Naive thymus-derived CD4-positive, alpha-beta T cell (primary cell): ENCODE data around the gene NEIL3. TPM values are rescaled to one million over a fixed set of nuclear protein-coding genes. Genes with fewer than 3 reads are reported as not detected.

ENCODE experiments used
- ATAC-seq: fragments of 150-1000 bp; cut with Tn5 transposase; 2 replicates; pipeline ENCODE4 v1.10.0; 2021; ENCODE audit warnings: mild to moderate bottlenecking, moderate library complexity
- CTCF ChIA-PET: fragments of 350-600 bp; sonication (Branson Sonifier 250); formaldehyde crosslinking; loops from one replicate; lab custom pipeline; 2021; ENCODE audit warnings: antibody characterized with exemption; lab: Charles Lee
- POLR2A ChIA-PET: fragments of 350-600 bp; sonication (Branson Sonifier 250); formaldehyde crosslinking; loops from one replicate; lab custom pipeline; 2021; ENCODE audit warnings: antibody characterized with exemption, inconsistent platforms; lab: Charles Lee
- DNase-seq, 9 donors: peaks; one replicate each; pipeline versions ENCODE4 v3.0.0 to v3.0.0-alpha.2; 2020 to 2022; ENCODE audit warnings: mixed read lengths in 1 of 9
- H3K27ac ChIP-seq: one replicate; pipeline ENCODE4 v1.7.0; 2013; ENCODE audit warnings: mild to moderate bottlenecking, low read depth, low read length, moderate library complexity
- H3K27me3 ChIP-seq, 2 donors: one replicate each; pipeline ENCODE4 v1.7.0; 2013; ENCODE audit warnings: low read length in 2 of 2, mild to moderate bottlenecking in 2 of 2, moderate library complexity in 2 of 2; ENCODE audit not compliant: control insufficient read depth in 2 of 2, insufficient read depth in 2 of 2
- H3K36me3 ChIP-seq, 3 experiments: 1 replicate in 2 of 3; 2 replicates in 1 of 3; pipeline ENCODE4 v1.7.0; 2013; ENCODE audit warnings: low read length in 3 of 3, mild to moderate bottlenecking in 3 of 3, moderate library complexity in 1 of 3; ENCODE audit not compliant: insufficient read depth in 3 of 3, control insufficient read depth in 2 of 3
- H3K4me1 ChIP-seq, 2 donors: one replicate each; pipeline ENCODE4 v1.7.0; 2013; ENCODE audit warnings: low read length in 2 of 2, mild to moderate bottlenecking in 2 of 2, moderate library complexity in 1 of 2; ENCODE audit not compliant: control insufficient read depth in 2 of 2, insufficient read depth in 2 of 2
- H3K4me3 ChIP-seq: 2 replicates; pipeline ENCODE4 v1.7.0; 2013; ENCODE audit warnings: mild to moderate bottlenecking, low read length
- H3K9me3 ChIP-seq, 3 experiments: 1 replicate in 2 of 3; 2 replicates in 1 of 3; pipeline ENCODE4 v1.7.0; 2013; ENCODE audit warnings: low read length in 3 of 3; ENCODE audit not compliant: control insufficient read depth in 2 of 3
- H3K27ac Mint-ChIP-seq, 9 donors: one replicate each; pipeline ENCODE4 v1.8.0; 2020 to 2022; ENCODE audit warnings: mixed read lengths in 9 of 9, mild to moderate bottlenecking in 8 of 9, moderate library complexity in 5 of 9, inconsistent platforms in 2 of 9
- H3K27me3 Mint-ChIP-seq, 5 donors: one replicate each; pipeline ENCODE4 v1.8.0; 2021 to 2022; ENCODE audit warnings: mixed read lengths in 5 of 5, mild to moderate bottlenecking in 1 of 5
- H3K36me3 Mint-ChIP-seq, 5 donors: one replicate each; pipeline ENCODE4 v1.8.0; 2020 to 2022; ENCODE audit warnings: mixed read lengths in 5 of 5, mild to moderate bottlenecking in 3 of 5, inconsistent platforms in 1 of 5
- H3K4me1 Mint-ChIP-seq, 7 donors: one replicate each; pipeline ENCODE4 v1.8.0; 2020 to 2022; ENCODE audit warnings: mixed read lengths in 7 of 7, mild to moderate bottlenecking in 3 of 7, inconsistent platforms in 1 of 7
- H3K4me3 Mint-ChIP-seq, 10 donors: one replicate each; pipeline ENCODE4 v1.8.0; 2020 to 2022; ENCODE audit warnings: mild to moderate bottlenecking in 10 of 10, mixed read lengths in 10 of 10, moderate library complexity in 6 of 10, inconsistent platforms in 2 of 10
- H3K9me3 Mint-ChIP-seq, 11 donors: one replicate each; pipeline ENCODE4 v1.8.0; 2020 to 2022; ENCODE audit warnings: mixed read lengths in 11 of 11, mild to moderate bottlenecking in 4 of 11, inconsistent platforms in 1 of 11, moderate library complexity in 1 of 11
- intact Hi-C, 2 donors: fragments of 100-400 bp; cut with micrococcal nuclease; formaldehyde crosslinking; loops; one replicate each; pipeline ENCODE4 v1.15.1; 2023
- polyA plus RNA-seq, 2 donors: library from polyadenylated mRNA; unstranded; fragments of 300-500 nt; fragmentation: Illumina TruSeq; gene quantifications; one replicate each; pipeline ENCODE4 v1.2.3, GENCODE V29; 2021
- total RNA-seq, 6 experiments: library from RNA in 5 of 6; stranded (reverse) in 5 of 6; gene quantifications; 1 replicate in 5 of 6; 2 replicates in 1 of 6; pipeline ENCODE4 v1.2.3 and lab custom pipeline; 2021 to 2026

Gene NEIL3
- total and polyA plus RNA-seq, 7 experiments from 2014 or later = 0.37 to 24.7 (median 2.4) TPM; not detected in 4

- ChIA-PET CTCF (interaction anchor here (0.7 to 1.7 kb wide), 2 partner anchors 11 to 12 kb away, joined by 4 to 5 read pairs; no protein-coding TSS in a partner anchor), POLR2A (interaction anchor here (0.6 kb wide), 1 partner anchor 34 kb away, joined by 3 read pairs; no protein-coding TSS in a partner anchor)
- H3K27me3 Mint-ChIP-seq = peaks cover 0 to 14% (median 0%) of the 10 kb centered on the region in 5 donors
- H3K9me3 Mint-ChIP-seq = peaks cover 0 to 8% (median 0%) of the 10 kb centered on the region in 11 donors
- no peaks in the 10 kb centered on the region for H3K9me3 ChIP-seq
- DNase-seq (no peak), ATAC-seq (no peak)
- peaks cover 23 to 40% (median 34%) of the 10 kb centered on the region in 7 donors for H3K4me1 Mint-ChIP-seq
- no peaks in the 10 kb centered on the region for H3K36me3 ChIP-seq
- no peaks in the 10 kb centered on the region for H3K27me3 ChIP-seq
- peak overlapping the region in 1 of 9 donors; percentile 23 for H3K27ac Mint-ChIP-seq
- intact Hi-C loops = loop anchor here in 1 of 2 donors (5.0 kb wide), 1 partner anchor 38 kb away; no protein-coding TSS in a partner anchor
- H3K4me3 Mint-ChIP-seq = no peak overlapping the region
- H3K4me3 ChIP-seq = no peak overlapping the region
- peaks cover 0 to 11% (median 0%) of the 10 kb centered on the region in 5 donors for H3K36me3 Mint-ChIP-seq
- H3K4me1 ChIP-seq = peaks cover 14 to 25% of the 10 kb centered on the region in 2 donors
- H3K27ac ChIP-seq = no peak overlapping the region
Measured at GRCh38 chr4:177404986-177405385, 95.3 kb downstream of the NEIL3 start.

DNA sequence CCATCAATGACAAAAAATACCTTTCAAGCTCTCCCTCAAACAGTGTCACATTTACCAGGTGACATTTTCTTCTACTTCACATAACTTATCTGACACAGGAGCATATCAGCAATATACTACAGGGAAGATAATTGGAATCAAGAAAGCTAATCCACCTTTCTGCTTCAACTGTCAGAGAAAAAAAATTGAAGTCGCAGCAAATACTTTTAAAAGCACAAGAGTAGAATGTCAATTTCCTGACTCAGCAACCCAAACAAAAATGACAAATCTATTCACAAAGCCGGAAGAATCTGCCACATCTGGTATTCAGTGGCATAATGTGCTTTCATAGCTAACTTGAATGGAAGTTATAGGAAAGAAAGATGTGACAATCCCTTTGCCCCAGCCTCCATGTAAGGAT is 95.8 kb downstream of the NEIL3 start:
- Mint-ChIP-seq H3K4me1 (peaks cover 18 to 35% (median 29%) of the 10 kb centered on the region in 7 donors), H3K9me3 (peaks cover 0 to 8% (median 0%) of the 10 kb centered on the region in 11 donors), H3K27ac (no peak overlapping the region), H3K4me3 (no peak overlapping the region), H3K36me3 (peaks cover 0 to 7% (median 0%) of the 10 kb centered on the region in 5 donors), H3K27me3 (peaks cover 0 to 14% (median 0%) of the 10 kb centered on the region in 5 donors)
- H3K4me1 ChIP-seq = peaks cover 10 to 21% of the 10 kb centered on the region in 2 donors
- H3K27me3 ChIP-seq = no peaks in the 10 kb centered on the region
- ATAC-seq (no peak), DNase-seq (no peak)
- no peaks in the 10 kb centered on the region for H3K36me3 ChIP-seq
- H3K27ac ChIP-seq = no peak overlapping the region
- ChIA-PET CTCF (interaction anchor here (0.7 to 1.7 kb wide), 3 partner anchors 10 to 91 kb away, joined by 3 to 5 read pairs (median 4); no protein-coding TSS in a partner anchor), POLR2A (no interaction called here)
- H3K4me3 ChIP-seq = no peak overlapping the region
- H3K9me3 ChIP-seq = no peaks in the 10 kb centered on the region
- intact Hi-C loops = no loop called here

- no peak overlapping the region for H3K27ac ChIP-seq
- ChIA-PET CTCF (no interaction called here), POLR2A (no interaction called here)
- no peaks in the 10 kb centered on the region for H3K27me3 ChIP-seq
- DNase-seq (no peak), ATAC-seq (no peak)
- Mint-ChIP-seq H3K4me3 (no peak overlapping the region), H3K27me3 (peaks cover 0 to 14% (median 0%) of the 10 kb centered on the region in 5 donors), H3K9me3 (peaks cover 0 to 8% (median 0%) of the 10 kb centered on the region in 11 donors), H3K36me3 (peaks cover 0 to 2% (median 0%) of the 10 kb centered on the region in 5 donors), H3K4me1 (peaks cover 0 to 16% (median 10%) of the 10 kb centered on the region in 7 donors), H3K27ac (no peak overlapping the region)
- no peaks in the 10 kb centered on the region for H3K36me3 ChIP-seq
- H3K4me1 ChIP-seq = no peaks in the 10 kb centered on the region
- intact Hi-C loops = no loop called here
- no peak overlapping the region for H3K4me3 ChIP-seq
- no peaks in the 10 kb centered on the region for H3K9me3 ChIP-seq
Measured at GRCh38 chr4:177408023-177408422, 98.3 kb downstream of the NEIL3 start.

DNA sequence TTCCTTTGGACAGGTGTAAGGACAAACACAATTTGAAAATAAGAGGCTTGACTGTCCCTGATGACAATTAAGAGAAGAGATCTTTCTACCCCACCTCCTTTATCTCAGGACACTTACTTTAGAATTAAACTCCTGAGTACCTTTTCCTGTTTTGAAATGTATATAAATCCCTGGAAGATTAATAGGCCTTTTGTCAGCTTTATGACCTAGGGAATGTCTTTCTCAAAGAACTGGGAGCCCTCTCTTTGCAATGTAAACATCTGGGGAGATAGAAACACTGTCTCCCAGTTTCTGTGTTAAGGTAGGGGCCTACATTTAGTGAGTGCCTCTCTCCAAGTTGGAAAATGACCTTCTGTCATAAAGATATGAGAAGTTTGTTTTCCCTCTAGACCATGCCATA is 100.9 kb downstream of the NEIL3 start:
- ChIA-PET POLR2A (no interaction called here), CTCF (no interaction called here)
- peaks cover 0 to 5% (median 0%) of the 10 kb centered on the region in 7 donors for H3K4me1 Mint-ChIP-seq
- DNase-seq = no peak
- intact Hi-C loops = no loop called here
- Histone ChIP-seq H3K36me3 (no peaks in the 10 kb centered on the region), H3K4me3 (no peak overlapping the region), H3K27me3 (no peaks in the 10 kb centered on the region), H3K4me1 (no peaks in the 10 kb centered on the region), H3K27ac (no peak overlapping the region), H3K9me3 (no peaks in the 10 kb centered on the region)
- H3K4me3 Mint-ChIP-seq = no peak overlapping the region
- H3K27ac Mint-ChIP-seq = no peak overlapping the region
- peaks cover 0 to 6% (median 0%) of the 10 kb centered on the region in 5 donors for H3K27me3 Mint-ChIP-seq
- H3K9me3 Mint-ChIP-seq = peaks cover 0 to 8% (median 0%) of the 10 kb centered on the region in 11 donors
- no peaks in the 10 kb centered on the region for H3K36me3 Mint-ChIP-seq
- ATAC-seq = no peak

DNA sequence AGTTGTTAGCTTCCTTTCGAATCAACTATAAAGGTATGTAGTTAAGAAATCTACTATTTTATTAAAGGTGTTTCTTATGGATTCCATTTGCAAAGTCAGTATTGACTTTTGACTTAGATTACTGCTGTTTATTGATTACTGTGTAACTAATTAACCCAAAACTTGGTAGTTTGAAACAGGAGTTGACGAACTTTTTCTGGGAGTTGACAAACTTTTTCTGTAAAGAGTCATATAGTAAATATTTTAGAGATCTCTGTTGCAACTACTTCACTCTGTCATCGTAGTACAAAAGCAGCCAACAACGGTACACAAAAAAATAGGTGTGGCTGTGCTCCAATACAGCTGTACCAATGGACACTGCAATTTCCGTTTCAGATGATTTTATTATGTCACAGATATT is 102.3 kb downstream of the NEIL3 start:
- Histone ChIP-seq H3K9me3 (no peaks in the 10 kb centered on the region), H3K4me1 (no peaks in the 10 kb centered on the region), H3K27ac (no peak overlapping the region), H3K27me3 (no peaks in the 10 kb centered on the region), H3K4me3 (no peak overlapping the region), H3K36me3 (no peaks in the 10 kb centered on the region)
- ATAC-seq (no peak), DNase-seq (no peak)
- H3K4me1 Mint-ChIP-seq = peaks cover 0 to 5% (median 0%) of the 10 kb centered on the region in 7 donors
- POLR2A ChIA-PET = no interaction called here
- intact Hi-C loops = no loop called here
- peaks cover 0 to 14% (median 0%) of the 10 kb centered on the region in 5 donors for H3K27me3 Mint-ChIP-seq
- peaks cover 0 to 8% (median 0%) of the 10 kb centered on the region in 11 donors for H3K9me3 Mint-ChIP-seq
- H3K36me3 Mint-ChIP-seq = no peaks in the 10 kb centered on the region
- no peak overlapping the region for H3K4me3 Mint-ChIP-seq
- no peak overlapping the region for H3K27ac Mint-ChIP-seq
- CTCF ChIA-PET = no interaction called here

Other genes starting within 250 kb of the NEIL3 start
- 10 to 100 TPM; 20.4 to 28.4 (median 24.0) TPM for gene AGA, start 132.6 kb downstream of the NEIL3 start, total RNA-seq
- 10 to 100 TPM; 27.0 to 32.8 TPM for gene AGA, start 132.6 kb downstream of the NEIL3 start, polyA plus RNA-seq